H1 (cell line): Measurements from ENCODE around the gene RGL1. TPM values are rescaled to one million over a fixed set of nuclear protein-coding genes. Genes with fewer than 3 reads are reported as not detected.

ENCODE experiments used
- TAF7 ChIP-seq: optimal IDR thresholded peaks from 2 replicates; pipeline ENCODE3; 2011; ENCODE audit warnings: low read depth, mild to moderate bottlenecking, inconsistent platforms, low read length, moderate library complexity, borderline replicate concordance
- polyA plus RNA-seq, 7 experiments: library from polyadenylated mRNA; depleted of rRNA in 3 of 7; stranded (reverse) in 5 of 7; unstranded in 2 of 7; fragments of >200 nt in 5 of 7; fragments of 200-250 nt in 2 of 7; gene quantifications; 1 replicate in 5 of 7; 2 replicates in 1 of 7; 4 replicates in 1 of 7; pipeline versions ENCODE4 v1.2.1 to v1.2.3, GENCODE V29; 2011 to 2013; ENCODE audit warnings: missing spikeins in 2 of 7, mixed read lengths in 2 of 7
- total RNA-seq: library from RNA; stranded (reverse); fragmentation: NEBNext Ultra II Directional; extraction: Animal tissue kit (Norgen Biotek cat#: 25700); gene quantifications from 2 replicates; pipeline ENCODE4 v1.2.1, GENCODE V29; 2021

The RGL1 gene
- total and polyA plus RNA-seq, 2 of the 8 experiments (the other 6 are each of a cell fraction or from before 2014, with no cell fraction given): 0.98 to 2.4 TPM

DNA sequence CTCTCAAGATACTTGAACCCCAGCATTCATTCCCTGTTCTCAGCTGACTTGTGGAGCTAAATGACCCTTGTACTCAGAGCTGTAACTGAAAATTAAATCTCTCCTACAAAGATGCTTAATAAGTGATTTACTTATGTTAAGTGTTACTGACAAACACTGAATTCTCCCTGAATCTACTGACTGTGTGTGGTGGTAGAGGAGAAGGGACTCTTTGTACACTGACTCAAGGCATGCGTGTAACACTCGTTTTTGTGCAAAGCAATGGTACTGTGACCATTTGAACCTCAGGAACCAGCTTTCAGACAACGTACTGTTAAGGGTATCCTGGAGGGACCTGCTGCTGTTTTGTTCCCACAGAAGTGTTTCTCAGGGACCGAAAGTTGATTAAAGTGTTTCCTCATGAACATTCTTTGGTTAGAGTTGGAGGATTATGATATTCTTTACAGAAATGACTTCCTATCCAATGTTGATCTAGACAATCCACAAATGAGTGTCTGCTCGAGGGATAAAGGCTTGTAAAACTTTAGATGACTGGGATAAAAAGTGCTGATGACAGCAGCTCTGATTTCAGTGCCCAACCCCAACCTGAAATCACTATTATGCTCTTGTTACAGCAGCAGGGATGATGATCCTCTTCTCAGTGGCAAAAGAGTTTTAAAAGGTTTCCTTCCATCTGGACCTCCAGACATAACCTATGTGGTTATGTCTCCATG lies 12.8 kb downstream of the RGL1 start (continued):
- no peak for TF ChIP-seq TAF7
